ENCODE data around the gene C3orf49.

GRCh38 chr3:63791974-63792373, 27.1 kb upstream of the C3orf49 start:
- TF ChIP-seq MATR3 (CRISPR knock-in tag; IDR thresholded peaks at IDR 0.05) (no peak), ARNT2 (CRISPR knock-in tag; IDR thresholded peaks at IDR 0.05; ENCODE audit: low read depth) (no peak)

All from HepG2 (cell line).